HEK293 (cell line): Measurements from ENCODE around the gene SKP2.

ENCODE experiments used
- CTCF ChIA-PET: fragments of 350-600 bp; formaldehyde crosslinking; extraction: SDS; loops from one replicate; lab custom pipeline; 2021; ENCODE audit warnings: antibody characterized with exemption; lab: Yijun Ruan, JAX
- POLR2A ChIA-PET: fragments of 300-600 bp; formaldehyde crosslinking; extraction: SDS; loops from one replicate; lab custom pipeline; 2020; ENCODE audit warnings: antibody characterized with exemption, inconsistent platforms; lab: Yijun Ruan, JAX
- H3K27ac ChIP-seq: fragments of 200-500 bp; sonication (Bioruptor generic); 2 replicates; pipeline ENCODE4 v1.5.1; 2014; ENCODE audit warnings: low read depth, low read length, control low read depth, inconsistent platforms; ENCODE audit errors: extremely low read depth
- H3K36me3 ChIP-seq, 2 experiments: fragments of 200-500 bp in 1 of 2; sonication (Bioruptor generic) in 1 of 2; 1 replicate in 1 of 2; 2 replicates in 1 of 2; pipeline ENCODE4 v1.5.1; 2014 to 2017; ENCODE audit warnings: inconsistent platforms in 2 of 2, low read length in 2 of 2; ENCODE audit not compliant: control insufficient read depth in 2 of 2, insufficient read depth in 1 of 2
- H3K4me1 ChIP-seq: fragments of 200-500 bp; sonication (Bioruptor generic); 2 replicates; pipeline ENCODE4 v1.5.1; 2014; ENCODE audit warnings: mild to moderate bottlenecking, low read length, inconsistent platforms; ENCODE audit not compliant: control insufficient read depth, insufficient read depth
- H3K4me3 ChIP-seq: 2 replicates; pipeline ENCODE4 v1.5.1; 2011; ENCODE audit warnings: low read depth, mild to moderate bottlenecking, control low read depth, low read length, moderate library complexity
- H3K9me3 ChIP-seq: fragments of 200-500 bp; sonication (Bioruptor generic); 2 replicates; pipeline ENCODE4 v1.5.1; 2014; ENCODE audit warnings: low read depth, low read length, inconsistent platforms; ENCODE audit not compliant: control insufficient read depth, insufficient read depth
- AEBP2 ChIP-seq: fragments of 450-650 bp; formaldehyde crosslinking; IDR thresholded peaks from 2 replicates; pipeline ENCODE4 v1.5.1; 2016; ENCODE audit warnings: missing biosample characterization, missing genetic modification characterization, borderline replicate concordance
- BCL11A ChIP-seq: fragments of 450-650 bp; formaldehyde crosslinking; IDR thresholded peaks from 2 replicates; pipeline ENCODE4 v1.5.1; 2016; ENCODE audit warnings: low read depth, missing biosample characterization, missing genetic modification characterization
- GFI1B ChIP-seq: fragments of 450-650 bp; formaldehyde crosslinking; IDR thresholded peaks from 2 replicates; pipeline ENCODE4 v1.5.1; 2016; ENCODE audit warnings: missing biosample characterization, missing genetic modification characterization
- GLIS2 ChIP-seq: fragments of 450-650 bp; formaldehyde crosslinking; IDR thresholded peaks from 2 replicates; pipeline ENCODE4 v1.5.1; 2016; ENCODE audit warnings: missing biosample characterization, missing genetic modification characterization
- PATZ1 ChIP-seq: fragments of 450-650 bp; formaldehyde crosslinking; IDR thresholded peaks from 2 replicates; pipeline ENCODE4 v1.5.1; 2016; ENCODE audit warnings: missing biosample characterization, missing genetic modification characterization
- TRIM28 ChIP-seq: IDR thresholded peaks from 2 replicates; pipeline ENCODE4 v1.6.1; 2011; ENCODE audit warnings: low read length, control low read depth, borderline replicate concordance
- ZBTB17 ChIP-seq: fragments of 450-650 bp; formaldehyde crosslinking; IDR thresholded peaks from 2 replicates; pipeline ENCODE4 v1.5.1; 2016; ENCODE audit warnings: missing biosample characterization, missing genetic modification characterization
- ZBTB48 ChIP-seq: fragments of 450-650 bp; formaldehyde crosslinking; IDR thresholded peaks from 2 replicates; pipeline ENCODE4 v1.5.1; 2016; ENCODE audit warnings: missing biosample characterization, missing genetic modification characterization
- ZFP37 ChIP-seq: fragments of 450-650 bp; formaldehyde crosslinking; IDR thresholded peaks from 2 replicates; pipeline ENCODE4 v1.5.1; 2016; ENCODE audit warnings: missing biosample characterization, missing genetic modification characterization
- ZNF48 ChIP-seq: fragments of 450-650 bp; formaldehyde crosslinking; IDR thresholded peaks from 2 replicates; pipeline ENCODE4 v1.5.1; 2016; ENCODE audit warnings: missing biosample characterization, missing genetic modification characterization
- ZNF510 ChIP-seq: fragments of 450-650 bp; formaldehyde crosslinking; IDR thresholded peaks from 2 replicates; pipeline ENCODE4 v1.5.1; 2018; ENCODE audit warnings: mild to moderate bottlenecking, missing genetic modification characterization, missing biosample characterization; ENCODE audit not compliant: insufficient replicate concordance
- ZNF626 ChIP-seq: fragments of 450-650 bp; sonication (Bioruptor Pico); formaldehyde crosslinking; IDR thresholded peaks from 2 replicates; pipeline ENCODE4 v1.5.1; 2018; ENCODE audit warnings: missing biosample characterization, missing genetic modification characterization, inconsistent platforms
- ZNF658 ChIP-seq: fragments of 450-650 bp; formaldehyde crosslinking; IDR thresholded peaks from 2 replicates; pipeline ENCODE4; 2016; ENCODE audit warnings: missing biosample characterization, missing genetic modification characterization
- ZNF792 ChIP-seq: fragments of 450-650 bp; formaldehyde crosslinking; IDR thresholded peaks from 2 replicates; pipeline ENCODE4 v1.5.1; 2016; ENCODE audit warnings: missing biosample characterization, missing genetic modification characterization
- TF ChIP-seq, protein P1 (sequence below): fragments of 450-650 bp; formaldehyde crosslinking; IDR thresholded peaks from 2 replicates; pipeline ENCODE4 v1.5.1; 2016; ENCODE audit warnings: missing biosample characterization, missing genetic modification characterization
- TF ChIP-seq, protein P2 (sequence below): fragments of 450-650 bp; formaldehyde crosslinking; IDR thresholded peaks from 2 replicates; pipeline ENCODE4 v1.5.1; 2016; ENCODE audit warnings: missing biosample characterization, missing genetic modification characterization
- TF ChIP-seq, protein P3 (sequence below): fragments of 450-650 bp; formaldehyde crosslinking; IDR thresholded peaks from 2 replicates; pipeline ENCODE4 v1.5.1; 2017; ENCODE audit warnings: missing biosample characterization, missing genetic modification characterization

SKP2 gene

DNA sequence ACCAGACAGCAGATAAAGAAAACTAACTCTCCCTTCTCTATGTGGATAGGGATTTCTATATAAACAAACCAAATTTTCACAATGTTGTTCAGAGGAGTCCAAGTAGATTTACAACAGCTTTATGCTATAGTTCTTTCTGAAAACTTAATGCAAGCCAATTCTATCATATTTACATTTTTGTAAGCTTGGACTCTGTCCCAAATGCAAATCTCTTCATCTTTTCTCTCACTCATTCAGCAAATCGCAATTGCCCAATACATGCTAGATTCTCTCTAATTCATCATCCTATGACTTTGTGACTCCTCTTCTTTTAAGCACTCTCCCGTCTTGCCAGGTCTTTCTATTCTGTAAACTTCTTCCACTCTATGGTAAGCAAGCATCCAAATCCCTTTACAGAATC lies 46.1 kb upstream of the SKP2 start:
- POLR2A ChIA-PET, result no interaction called here
- no peak overlapping the region for H3K4me3 ChIP-seq
- CTCF ChIA-PET, result interaction anchor here (2.6 kb wide), 1 partner anchor 16 kb away, joined by 9 read pairs; no protein-coding TSS in a partner anchor
- peaks cover 24 to 26% of the 10 kb centered on the region in 2 experiments for H3K36me3 ChIP-seq
- no peak for TF ChIP-seq ZNF48 (tag by site-specific recombination)
- TF ChIP-seq ZBTB17 (tag by site-specific recombination), result no peak
- TF ChIP-seq ZNF658, result no peak
- TF ChIP-seq GLIS2, result no peak
- TF ChIP-seq ZBTB48, result no peak
- TF ChIP-seq, protein P1, sequence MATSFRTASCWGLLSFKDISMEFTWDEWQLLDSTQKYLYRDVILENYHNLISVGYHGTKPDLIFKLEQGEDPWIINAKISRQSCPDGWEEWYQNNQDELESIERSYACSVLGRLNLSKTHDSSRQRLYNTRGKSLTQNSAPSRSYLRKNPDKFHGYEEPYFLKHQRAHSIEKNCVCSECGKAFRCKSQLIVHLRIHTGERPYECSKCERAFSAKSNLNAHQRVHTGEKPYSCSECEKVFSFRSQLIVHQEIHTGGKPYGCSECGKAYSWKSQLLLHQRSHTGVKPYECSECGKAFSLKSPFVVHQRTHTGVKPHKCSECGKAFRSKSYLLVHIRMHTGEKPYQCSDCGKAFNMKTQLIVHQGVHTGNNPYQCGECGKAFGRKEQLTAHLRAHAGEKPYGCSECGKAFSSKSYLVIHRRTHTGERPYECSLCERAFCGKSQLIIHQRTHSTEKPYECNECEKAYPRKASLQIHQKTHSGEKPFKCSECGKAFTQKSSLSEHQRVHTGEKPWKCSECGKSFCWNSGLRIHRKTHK (tag by site-specific recombination), result no peak
- TF ChIP-seq ZNF792 (tag by site-specific recombination), result no peak
- TF ChIP-seq, protein P2, sequence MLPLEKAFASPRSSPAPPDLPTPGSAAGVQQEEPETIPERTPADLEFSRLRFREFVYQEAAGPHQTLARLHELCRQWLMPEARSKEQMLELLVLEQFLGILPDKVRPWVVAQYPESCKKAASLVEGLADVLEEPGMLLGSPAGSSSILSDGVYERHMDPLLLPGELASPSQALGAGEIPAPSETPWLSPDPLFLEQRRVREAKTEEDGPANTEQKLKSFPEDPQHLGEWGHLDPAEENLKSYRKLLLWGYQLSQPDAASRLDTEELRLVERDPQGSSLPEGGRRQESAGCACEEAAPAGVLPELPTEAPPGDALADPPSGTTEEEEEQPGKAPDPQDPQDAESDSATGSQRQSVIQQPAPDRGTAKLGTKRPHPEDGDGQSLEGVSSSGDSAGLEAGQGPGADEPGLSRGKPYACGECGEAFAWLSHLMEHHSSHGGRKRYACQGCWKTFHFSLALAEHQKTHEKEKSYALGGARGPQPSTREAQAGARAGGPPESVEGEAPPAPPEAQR (tag by site-specific recombination), result no peak
- no peak for TF ChIP-seq AEBP2 (tag by site-specific recombination)
- TF ChIP-seq ZNF510 (tag by site-specific recombination), result no peak
- no peak for TF ChIP-seq PATZ1 (tag by site-specific recombination)
- TF ChIP-seq BCL11A, result no peak
- TF ChIP-seq ZFP37 (tag by site-specific recombination), result no peak
- TF ChIP-seq ZNF626 (tag by site-specific recombination), result no peak
- no peak for TF ChIP-seq GFI1B
- TF ChIP-seq, protein P3, sequence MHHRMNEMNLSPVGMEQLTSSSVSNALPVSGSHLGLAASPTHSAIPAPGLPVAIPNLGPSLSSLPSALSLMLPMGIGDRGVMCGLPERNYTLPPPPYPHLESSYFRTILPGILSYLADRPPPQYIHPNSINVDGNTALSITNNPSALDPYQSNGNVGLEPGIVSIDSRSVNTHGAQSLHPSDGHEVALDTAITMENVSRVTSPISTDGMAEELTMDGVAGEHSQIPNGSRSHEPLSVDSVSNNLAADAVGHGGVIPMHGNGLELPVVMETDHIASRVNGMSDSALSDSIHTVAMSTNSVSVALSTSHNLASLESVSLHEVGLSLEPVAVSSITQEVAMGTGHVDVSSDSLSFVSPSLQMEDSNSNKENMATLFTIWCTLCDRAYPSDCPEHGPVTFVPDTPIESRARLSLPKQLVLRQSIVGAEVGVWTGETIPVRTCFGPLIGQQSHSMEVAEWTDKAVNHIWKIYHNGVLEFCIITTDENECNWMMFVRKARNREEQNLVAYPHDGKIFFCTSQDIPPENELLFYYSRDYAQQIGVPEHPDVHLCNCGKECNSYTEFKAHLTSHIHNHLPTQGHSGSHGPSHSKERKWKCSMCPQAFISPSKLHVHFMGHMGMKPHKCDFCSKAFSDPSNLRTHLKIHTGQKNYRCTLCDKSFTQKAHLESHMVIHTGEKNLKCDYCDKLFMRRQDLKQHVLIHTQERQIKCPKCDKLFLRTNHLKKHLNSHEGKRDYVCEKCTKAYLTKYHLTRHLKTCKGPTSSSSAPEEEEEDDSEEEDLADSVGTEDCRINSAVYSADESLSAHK, result no peak
- TF ChIP-seq TRIM28, result no peak
- H3K9me3 ChIP-seq, result no peaks in the 10 kb centered on the region
- no peaks in the 10 kb centered on the region for H3K4me1 ChIP-seq
- H3K27ac ChIP-seq, result no peak overlapping the region
